ENCODE data around the gene ANKRD29.
"Not testable (repeated sequence)": the region's sequence is repeated elsewhere in the genome, so short reads cannot be mapped to it uniquely, and the experiment has no call there.

- TF ChIP-seq JUND (IDR thresholded peaks at IDR 0.05); USF1 (IDR thresholded peaks at IDR 0.05; ENCODE audit: borderline replicate concordance, low read depth); ZBTB33 (IDR thresholded peaks at IDR 0.05; ENCODE audit: borderline replicate concordance, low read depth): not testable (repeated sequence)
Observed at GRCh38 chr18:23636433-23636832, 26.3 kb downstream of the ANKRD29 start.

Measured in SK-N-SH (cell line).